HG02623 (cell line): ENCODE results near the gene SP100.
"Not testable (repeated sequence)": the region's sequence is repeated elsewhere in the genome, so short reads cannot be mapped to it uniquely, and the experiment has no call there.

Experiments
- ATAC-seq: cut with Tn5 transposase; IDR thresholded peaks from one replicate; pipeline ENCODE4 v1.9.1; 2021; ENCODE audit warnings: moderate library complexity; ENCODE audit not compliant: unreplicated experiment

The SP100 gene

DNA sequence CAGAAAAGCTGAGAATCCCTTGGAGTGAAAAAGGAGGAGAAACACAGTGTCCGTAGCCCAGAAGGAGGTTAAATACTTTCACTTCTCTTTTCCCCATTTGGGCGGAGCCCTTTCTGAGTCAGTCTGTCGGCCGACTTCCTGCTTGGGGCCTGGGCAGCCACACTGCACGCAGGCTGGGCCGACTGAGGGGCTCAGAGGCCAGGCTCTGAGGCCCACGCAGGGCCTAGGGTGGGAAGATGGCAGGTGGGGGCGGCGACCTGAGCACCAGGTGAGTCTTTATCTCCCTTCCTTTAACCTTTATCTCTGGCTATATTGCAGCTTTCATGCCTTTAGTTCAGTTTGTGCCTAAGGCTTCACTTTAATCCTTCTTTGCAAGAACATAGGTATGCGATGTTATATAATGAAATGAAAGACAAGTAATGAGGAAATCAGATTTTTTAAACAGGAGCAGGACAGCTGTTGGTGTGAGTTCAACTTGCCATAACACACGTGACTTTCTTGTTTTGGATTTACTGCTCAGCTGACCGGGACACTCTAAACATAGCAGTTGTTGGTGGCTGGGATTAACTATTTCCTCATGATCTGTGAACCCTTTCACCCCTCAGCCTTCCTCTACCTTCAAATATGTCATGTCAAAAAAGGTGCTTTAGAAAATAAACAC is at the start of gene SP100:
TSS of gene SP100 (plus strand) at position 141 of the 661 bp plus-strand sequence. CDS start at position 237, 96 bp downstream.
- peak; percentile 69 for ATAC-seq

DNA sequence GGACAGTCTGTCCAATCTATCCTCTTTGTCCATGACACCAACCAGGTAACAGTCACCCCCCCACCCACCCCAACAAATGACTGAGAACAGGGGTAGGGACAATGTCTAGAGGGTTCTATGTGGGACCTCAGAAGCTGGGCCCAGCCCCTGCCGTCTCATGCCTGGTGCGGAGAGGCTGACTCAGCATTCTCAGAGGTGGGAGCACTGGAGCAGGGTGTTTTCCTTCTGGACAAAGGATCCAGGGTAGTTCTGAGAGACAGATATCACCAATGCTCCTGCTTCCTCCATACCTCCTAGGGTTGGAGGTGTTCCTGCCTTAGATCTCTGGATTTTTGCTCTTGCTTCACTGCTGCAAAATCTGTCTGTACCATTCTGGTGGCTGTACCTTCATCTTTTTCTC is 33.9 kb upstream of the SP100 start:
- ATAC-seq = no peak

DNA sequence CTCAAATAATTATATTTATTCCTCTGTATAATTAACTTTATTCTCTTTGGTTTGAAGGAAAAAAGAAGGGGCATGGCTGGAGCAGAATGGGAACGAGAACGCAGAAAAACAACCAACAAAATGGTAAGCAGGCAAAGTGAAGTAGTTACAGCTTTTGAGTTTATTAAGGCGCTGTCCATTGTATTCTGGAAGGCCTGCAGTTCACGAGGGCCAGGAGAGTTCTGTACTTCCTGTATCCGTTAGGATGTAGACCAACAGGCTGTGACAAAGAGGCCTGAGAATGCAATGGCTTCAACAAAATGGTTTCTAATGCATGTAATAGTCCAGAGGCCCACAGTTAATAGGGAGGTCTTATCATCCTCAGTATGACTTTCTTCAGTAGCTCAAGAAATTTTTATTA is 32.5 kb upstream of the SP100 start:
- ATAC-seq = no peak

DNA sequence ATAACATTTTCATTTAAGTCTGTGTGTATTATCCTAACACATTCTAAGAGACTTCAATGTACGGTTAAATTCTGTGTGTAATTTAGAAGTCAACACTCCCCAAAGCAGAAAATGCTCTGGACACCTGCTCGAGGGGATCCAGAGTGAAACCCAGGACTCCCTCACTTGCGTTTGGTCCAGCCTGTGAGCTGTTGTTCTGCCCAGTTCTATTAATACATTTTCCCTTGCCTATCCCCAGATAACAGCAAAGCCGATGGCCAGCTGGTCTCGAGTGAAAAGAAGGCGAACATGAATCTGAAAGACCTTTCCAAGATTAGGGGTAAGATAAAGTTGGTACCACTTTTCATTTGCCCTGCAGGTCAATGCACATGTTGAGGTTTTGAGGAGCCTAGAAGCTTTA is 31.0 kb upstream of the SP100 start:
- no peak for ATAC-seq

DNA sequence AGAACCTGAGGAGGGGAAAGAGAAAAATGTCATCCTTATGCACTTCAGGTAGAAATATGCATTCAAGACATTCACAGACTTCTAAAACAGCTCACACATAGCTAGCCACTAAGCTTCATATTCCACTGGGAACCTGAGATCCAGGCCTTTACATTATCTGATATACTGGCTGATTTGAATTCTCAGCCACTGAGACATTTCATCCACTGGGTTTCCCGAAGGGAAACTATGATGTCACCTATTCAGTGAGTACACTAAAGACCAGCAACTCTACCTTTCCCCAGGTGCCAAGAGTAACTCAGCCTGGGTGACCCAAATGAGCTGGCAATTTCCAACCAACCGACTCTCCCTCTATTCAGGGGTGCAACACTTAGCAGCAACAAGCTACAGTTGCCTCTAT is 21.7 kb upstream of the SP100 start:
- ATAC-seq = no peak

DNA sequence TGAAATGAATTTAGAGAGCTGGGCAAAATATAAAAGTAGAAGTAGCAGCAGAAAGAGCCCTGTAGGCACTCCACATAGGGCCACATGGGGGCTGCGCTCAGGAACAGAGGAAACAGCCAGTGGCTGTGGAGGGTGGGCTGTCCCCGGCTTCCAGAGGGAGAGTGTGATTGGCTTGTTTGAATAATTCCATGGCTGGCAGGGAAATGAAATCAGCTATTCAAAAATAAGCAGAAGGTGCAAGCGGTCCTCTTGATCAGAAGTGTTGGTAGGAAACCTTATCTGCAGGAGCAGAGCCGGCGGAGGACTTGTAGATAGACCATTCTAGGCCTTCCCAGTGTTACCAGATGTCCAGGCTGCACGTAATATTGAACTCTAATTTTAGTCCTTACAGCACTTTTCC is 17.3 kb upstream of the SP100 start:
- not testable (repeated sequence) for ATAC-seq

DNA sequence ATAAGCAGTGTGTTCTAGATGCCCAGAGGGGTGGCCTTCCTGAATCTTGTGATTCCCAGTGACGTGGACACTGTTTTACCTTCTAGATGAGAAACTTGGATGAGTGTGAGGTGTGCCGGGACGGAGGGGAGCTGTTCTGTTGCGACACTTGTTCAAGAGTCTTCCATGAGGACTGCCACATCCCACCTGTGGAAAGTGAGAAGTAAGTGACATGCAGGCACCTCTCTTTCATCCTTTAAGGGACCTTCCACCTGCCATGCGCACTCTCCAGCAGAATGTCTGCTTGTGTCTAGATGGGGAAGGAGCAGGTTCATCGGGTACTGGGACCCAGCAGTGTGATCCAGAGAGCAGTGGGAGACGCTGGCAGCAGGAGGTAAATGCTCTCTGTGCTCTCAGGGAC is 16.0 kb upstream of the SP100 start:
- no peak for ATAC-seq

DNA sequence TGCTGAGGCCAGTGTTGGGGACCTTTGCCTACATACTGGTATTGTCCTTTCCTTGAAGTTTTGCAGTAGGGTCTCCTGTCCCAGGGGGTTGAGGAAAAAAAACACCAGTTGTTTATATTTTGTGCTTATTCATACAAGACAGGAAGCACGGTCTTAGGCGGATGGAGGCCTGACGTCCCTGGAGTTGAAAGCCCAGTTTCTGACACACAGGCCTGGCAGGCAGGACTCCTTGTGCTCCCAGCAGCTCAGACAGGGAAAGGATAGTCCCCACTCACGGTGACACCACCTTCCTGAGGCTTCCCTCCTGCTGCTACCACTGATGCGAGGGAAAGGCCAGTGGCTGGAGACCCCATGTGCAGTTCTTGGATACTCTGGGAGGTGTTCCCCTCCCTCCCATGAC is 15.5 kb upstream of the SP100 start:
- no peak for ATAC-seq

DNA sequence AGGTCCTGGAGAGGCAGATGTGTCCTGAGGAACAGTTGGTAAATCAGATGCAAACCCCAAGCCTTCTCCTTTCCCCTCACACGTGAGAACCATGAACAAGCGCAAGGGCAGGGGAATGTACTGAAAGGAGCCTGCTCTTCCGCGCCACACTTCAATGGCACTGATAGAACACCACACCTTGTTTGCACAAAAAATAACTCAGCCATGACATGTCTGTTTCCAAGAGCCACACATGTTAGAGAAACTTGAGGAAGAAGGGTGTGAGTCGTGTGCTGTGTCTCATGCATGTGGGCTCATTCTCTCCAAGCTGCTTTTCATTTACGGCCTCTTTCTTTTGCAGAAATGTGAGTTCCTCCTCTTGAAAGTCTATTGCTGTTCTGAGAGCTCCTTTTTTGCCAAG is 15.0 kb upstream of the SP100 start:
- not testable (repeated sequence) for ATAC-seq

DNA sequence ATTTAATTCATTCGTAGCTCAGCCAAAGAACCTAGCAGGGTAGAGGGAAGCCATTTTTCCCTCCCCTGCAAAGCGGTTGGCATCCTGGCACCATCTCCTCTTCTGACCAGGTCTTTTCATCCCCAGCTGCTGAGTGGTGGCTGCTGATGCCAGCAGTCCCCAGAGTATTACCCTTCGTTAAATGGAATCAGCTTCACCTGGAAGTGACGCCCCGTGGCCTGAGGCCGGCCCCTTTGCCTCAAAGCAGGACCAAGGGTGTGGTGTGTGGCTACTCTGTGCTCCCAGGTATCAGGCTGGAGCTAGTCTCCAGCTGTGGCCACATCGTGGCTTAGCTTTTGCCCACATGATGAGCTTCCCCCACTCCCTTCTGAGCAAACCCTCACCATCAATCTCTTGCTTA is 12.3 kb upstream of the SP100 start:
- no peak for ATAC-seq

DNA sequence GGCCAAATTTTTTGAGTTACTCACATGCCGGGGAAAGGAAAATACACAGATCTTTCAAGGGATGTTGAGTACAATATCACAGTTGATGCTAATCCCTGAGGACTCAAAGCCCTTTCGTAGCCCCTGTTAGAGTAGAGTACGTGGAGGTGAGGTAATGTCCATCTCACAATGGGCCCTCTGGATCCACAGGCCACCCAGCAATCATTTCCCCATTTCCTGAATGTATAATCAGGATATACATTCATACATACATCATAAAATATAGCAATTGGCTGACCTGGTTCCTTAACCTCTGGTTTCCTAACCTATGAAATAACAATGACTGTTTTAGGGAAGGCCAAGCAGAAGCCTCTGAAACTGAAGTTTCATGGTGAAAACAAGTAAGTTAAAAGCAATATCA is 10.2 kb upstream of the SP100 start:
- ATAC-seq = no peak

DNA sequence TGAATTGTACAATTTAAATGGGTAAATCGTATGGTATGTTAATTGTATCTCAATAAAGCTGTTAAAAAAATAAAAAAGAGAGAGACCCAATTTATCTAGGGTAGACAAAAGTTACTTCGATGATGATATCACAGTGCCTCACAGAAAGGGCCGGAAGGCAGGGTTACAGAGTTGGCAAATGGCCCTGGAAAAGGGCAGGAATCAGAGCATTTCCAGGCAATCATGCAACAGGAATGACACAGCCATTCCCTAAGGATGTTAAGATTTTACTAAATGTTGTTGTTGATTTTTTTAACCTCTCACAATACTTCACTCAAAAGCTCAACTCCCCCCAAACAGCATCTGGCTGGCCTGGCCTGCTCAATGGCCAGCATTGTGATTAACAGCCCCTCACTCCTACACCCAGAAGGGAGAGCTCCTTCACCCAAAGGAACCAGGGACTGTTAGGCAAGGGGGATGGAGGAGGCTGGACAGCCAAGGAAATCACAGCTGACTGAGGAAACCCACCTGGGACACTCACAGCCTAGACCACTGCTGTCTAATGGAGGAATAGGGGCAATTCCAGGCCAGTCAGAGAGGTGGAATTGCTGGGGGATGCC is 7.7 kb upstream of the SP100 start:
- no peak for ATAC-seq

DNA sequence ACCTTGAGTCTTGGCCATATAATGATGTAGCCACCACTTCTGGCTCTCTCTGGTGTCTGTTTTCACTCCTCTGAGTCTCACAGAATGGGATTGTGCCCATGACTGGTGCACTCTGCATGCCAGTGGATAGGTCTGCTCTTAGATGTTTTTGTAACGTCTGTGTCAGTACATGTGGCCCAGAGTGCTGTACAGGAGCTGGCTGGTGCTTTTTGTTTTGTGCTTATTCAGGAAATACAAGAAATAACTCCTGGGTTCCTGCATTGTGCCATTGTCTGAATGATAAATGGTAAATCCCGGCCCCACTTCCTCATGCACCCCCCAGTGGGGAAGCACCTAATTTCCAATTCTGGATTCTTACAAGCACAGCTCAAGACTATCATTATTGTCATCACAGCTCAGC is 6.7 kb upstream of the SP100 start:
- ATAC-seq = not testable (repeated sequence)

DNA sequence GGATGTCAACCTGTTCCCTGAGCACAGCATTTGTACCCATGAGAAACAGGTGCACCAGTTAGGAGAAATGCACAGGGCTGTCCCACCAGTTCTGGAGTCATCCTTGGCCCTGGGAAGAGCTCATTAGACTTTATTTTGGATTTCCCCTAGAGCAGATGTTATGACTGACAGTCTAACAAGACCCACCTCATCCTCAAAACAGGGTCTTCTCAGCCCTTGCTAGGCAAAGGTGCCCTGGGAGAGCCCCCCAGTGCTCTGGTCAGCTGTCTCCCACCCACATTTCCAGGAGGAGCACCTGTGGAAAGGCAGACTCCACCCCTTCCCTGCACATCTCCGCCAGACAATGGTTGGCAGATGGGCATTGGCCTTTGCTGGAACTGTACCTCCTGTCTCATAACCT is 5.7 kb upstream of the SP100 start:
- ATAC-seq = no peak

DNA sequence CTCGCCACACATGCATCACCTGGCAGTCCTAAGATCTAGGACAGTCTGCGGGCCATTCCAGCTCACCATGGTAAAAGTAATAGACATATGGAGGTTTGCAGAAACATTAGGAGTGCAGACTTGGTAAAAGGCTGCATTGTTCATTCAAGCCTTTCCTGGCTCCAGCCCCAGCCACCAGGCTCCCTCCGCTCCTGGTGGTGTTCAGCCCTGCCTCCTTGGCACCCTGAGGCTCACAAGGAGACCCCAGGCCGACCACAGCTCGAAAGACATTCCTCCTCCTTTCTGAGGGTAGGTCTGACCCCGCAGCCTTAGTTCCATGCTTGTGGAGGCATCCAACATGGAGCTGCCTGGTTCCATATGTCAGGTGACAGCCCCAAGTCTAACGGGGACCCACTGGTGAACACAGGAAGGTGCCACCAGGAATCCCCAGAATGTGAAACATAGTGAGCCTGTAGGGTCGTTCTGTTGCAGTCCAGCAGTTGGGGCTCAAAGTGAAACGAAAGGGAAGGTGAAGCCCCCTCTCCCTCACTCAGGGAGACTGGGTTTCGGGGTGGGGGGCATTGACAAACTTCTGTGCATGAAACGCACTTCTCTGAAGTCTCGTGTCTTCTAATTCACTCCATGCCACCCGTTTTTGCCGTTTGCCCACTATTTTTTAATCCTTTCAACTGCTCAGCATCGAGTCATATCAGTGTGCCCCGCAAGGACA is 5.0 kb upstream of the SP100 start:
- ATAC-seq = no peak

DNA sequence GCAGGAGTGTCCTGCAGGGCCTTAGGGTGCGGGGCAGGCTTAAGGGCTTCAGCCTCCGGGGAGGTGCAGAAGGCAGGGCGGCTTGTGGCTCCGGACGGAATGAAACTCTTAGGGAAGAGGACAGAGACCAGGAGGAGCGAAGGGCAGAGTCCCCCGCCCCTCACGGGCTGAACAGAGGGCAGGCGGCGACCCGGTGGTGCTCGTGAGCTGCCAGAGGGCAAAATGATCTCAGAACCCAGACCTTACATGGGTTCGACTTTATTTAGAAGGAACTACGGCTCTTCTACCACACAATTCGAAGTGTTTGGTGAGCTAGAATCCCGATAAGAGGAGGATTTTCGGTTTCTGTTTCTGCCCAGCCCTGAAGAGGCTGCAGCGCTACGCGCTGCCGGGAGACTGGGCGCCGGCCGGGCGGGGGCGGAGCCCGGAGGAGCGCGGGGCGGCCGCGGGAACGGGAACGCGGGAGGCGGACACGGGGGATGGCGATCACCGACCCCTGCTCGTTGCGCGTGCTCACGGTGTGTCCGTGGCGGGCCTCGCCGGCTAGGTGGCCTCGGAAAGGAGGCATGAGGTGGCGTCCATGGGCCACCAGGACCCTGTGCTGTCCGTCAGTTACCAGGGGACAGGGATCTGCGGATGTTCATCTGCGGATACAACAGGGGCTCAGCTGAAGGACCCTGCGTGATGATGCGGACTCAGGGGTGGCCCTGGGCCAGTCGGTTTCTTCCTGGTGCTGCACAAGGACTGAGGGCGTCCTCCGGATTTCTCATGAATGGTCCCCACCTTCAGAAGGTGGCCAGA is 4.2 kb upstream of the SP100 start:
- ATAC-seq = peak; percentile 42

DNA sequence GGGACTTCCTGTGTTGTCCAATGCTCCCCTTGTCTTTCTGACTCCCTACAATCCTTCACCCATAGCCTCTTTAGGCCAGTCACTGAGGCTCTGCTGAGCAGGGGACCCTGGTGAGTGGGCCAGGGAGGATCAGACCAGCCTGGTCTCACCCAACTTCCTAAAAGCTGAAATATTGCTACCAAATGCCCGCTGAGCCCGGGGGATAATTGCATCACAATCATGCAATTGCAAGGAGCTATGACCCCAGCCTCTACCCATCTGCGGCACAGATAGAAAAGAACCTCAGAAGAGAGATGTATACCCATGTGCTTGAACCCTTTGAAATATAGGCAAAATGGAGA is 3.7 kb upstream of the SP100 start:
- ATAC-seq = no peak

DNA sequence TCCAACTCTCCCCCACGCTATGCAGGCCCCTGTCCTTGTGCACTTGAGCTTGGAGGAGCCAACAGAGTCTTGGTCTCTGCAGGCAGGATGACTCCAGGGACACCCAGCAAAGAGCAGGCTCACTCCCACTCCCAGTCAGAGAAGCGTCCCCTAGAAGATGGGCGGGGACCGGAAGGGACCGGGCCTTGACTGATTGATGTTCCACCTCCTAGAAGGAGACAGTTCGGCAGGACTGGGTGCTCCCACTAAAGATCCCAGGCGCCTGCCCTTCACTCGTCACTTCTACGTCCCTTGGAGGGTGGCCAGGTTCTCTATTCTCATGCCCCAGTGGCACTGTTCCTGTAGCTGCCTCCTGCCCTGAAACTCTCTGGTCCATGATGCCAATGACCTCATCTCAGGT is 3.2 kb upstream of the SP100 start:
- no peak for ATAC-seq

DNA sequence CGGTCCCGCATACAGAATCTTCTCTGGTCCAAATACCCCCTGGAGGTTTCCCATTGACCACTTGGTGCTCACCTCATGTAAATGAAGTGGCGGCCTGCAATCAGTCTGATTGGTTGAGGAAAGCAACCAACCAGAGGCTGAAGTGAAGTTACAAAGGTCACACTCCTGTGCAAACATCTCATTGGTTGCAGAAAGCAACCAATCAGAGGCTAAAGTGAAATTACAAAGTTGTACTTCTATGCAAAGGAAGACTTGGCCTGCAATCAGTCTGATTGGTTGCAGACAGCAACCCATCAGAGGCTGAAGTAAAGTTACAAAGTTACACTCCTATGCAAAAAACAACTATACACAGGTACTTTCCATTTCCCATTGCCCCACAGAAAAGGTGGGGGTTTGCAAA is 2.5 kb upstream of the SP100 start:
- no peak for ATAC-seq

DNA sequence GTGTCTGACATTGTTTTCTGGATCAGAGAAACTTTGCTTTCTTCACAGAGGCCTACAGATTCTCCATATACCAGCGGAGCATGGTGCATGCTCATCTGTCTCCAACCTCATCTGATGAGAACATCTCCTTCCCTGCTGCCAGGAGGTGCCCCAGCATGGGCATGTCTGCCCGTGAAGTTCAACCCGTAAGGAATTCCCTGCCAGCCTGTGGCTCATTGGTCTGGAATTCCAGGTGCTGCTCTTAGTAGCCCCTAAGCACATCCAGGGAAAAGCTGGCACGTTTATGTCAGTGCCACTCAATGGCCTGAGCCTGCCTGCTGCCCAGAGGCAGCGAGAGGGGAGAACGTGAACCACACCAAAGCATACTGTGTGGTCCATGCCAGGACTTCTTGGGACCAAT is 1.7 kb upstream of the SP100 start:
- no peak for ATAC-seq

DNA sequence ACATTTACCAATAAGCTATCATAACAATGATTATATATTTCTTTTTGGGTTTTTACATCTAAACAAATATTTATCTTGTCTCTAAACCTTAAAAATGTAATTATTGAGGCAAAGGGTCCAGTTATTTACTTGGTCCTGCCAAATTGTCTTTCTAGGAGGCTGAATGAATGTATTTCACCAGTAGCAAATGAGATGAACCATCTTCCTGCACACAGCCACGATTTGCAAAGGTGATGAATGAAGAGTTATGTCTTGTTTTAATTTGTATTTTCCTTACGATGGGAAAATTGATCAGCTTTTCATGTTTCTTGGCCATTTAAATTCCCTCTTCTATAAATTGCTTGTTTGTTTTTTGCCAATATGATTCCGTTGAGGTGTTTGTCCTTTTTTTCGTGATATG is 1.4 kb downstream of the SP100 start:
- ATAC-seq = no peak
